AG10803 (cell line): ENCODE measurements around the gene TOGARAM2.

ENCODE experiments used
- DNase-seq: peaks from one replicate; pipeline ENCODE4 v3.0.0; 2010; ENCODE audit warnings: low read depth
- H3K4me3 ChIP-seq: 2 replicates; pipeline ENCODE4 v1.5.1; 2011; ENCODE audit warnings: mild to moderate bottlenecking, low read length, control low read depth
- TF ChIP-seq, protein P1 (sequence below): conservative IDR thresholded peaks from 2 replicates; pipeline ENCODE4 v1.5.1; 2011; ENCODE audit warnings: mild to moderate bottlenecking, low read length, control low read depth, inconsistent platforms

TOGARAM2 gene

DNA sequence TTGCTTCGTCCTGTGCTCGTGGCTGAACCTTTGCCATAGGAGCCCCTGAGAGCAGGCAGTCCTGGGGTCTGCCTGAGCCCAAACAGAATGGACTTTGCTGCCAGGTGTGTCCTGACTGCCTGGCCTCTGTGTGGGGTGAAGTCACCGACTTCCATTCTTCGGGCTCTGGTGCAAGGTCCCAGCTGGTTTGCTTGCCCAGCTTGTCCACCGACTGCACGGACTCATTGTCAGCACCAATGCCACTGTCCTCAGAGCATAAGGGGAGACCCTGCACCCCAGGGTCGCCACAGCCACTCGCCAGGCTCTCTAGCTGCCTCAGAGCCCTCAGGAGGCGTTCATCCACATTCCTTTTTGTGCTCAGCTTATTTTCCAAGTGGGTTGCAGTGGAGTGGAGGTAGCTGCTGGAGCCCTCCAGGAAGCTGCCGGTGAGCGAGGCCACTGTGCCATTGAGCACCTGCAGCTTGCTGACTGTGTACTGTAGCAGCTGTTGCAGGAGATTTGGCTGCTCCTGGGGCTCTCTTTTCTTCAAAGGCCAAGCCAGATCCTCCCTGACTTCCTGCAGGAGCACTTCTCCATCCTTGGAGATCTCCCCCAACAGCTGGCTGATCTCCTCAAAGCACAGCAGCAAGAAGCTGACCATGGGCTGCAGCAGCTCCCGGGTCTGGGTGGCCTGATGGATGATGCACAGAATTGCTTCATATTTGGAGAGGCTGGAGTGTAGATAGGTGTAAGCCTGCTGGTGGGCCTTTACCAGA lies 92.0 kb downstream of the TOGARAM2 start:
- no peak for DNase-seq
- H3K4me3 ChIP-seq = no peak overlapping the region
- TF ChIP-seq, protein P1, sequence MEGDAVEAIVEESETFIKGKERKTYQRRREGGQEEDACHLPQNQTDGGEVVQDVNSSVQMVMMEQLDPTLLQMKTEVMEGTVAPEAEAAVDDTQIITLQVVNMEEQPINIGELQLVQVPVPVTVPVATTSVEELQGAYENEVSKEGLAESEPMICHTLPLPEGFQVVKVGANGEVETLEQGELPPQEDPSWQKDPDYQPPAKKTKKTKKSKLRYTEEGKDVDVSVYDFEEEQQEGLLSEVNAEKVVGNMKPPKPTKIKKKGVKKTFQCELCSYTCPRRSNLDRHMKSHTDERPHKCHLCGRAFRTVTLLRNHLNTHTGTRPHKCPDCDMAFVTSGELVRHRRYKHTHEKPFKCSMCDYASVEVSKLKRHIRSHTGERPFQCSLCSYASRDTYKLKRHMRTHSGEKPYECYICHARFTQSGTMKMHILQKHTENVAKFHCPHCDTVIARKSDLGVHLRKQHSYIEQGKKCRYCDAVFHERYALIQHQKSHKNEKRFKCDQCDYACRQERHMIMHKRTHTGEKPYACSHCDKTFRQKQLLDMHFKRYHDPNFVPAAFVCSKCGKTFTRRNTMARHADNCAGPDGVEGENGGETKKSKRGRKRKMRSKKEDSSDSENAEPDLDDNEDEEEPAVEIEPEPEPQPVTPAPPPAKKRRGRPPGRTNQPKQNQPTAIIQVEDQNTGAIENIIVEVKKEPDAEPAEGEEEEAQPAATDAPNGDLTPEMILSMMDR = no peak

DNA sequence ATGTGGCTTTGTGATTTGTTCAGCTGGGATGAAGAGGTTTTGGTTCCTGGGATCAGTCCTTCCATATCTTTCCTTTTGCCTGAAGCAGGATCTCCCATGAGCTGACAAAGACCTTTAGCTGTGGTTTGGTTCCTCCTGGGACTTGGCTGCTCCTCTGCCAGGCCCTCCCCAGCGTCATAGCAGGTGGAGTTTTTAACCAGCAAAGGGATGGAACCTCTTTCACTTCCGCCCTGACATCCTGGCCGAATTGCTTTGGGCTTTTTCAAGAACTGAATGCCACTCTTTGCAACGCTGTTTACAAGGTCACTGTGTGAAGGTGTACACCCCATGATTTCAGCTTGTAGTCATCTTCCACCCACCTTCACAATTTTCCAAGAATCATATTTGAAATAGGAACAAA lies 92.8 kb downstream of the TOGARAM2 start:
- TF ChIP-seq, protein P1 = no peak
- no peak for DNase-seq

DNA sequence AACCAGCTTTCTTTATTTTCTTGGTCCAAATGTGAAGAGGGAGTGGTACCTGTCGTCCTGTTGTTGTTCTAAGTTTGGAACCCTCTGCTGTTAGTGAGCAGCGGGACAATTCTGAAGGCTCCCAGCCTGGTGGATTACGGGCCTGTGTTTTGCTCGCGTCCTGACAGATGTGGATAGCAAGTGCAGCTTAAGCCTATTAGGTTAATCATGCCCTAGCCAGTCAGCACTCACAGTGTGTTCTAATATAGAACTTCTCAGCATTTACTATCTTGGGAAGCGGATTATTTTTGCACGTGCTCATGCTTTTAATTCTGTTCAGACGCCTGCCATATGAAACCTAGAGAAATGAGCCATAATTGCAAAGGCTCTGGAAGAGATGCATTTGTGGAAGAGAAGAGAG lies 93.3 kb downstream of the TOGARAM2 start, which contains the start of gene PCARE:
Gene PCARE (minus strand): TSS at position 113 of the 400 bp plus-strand sequence. CDS start 262 bp downstream, outside the sequence.
- TF ChIP-seq, protein P1 = no peak
- no peak for DNase-seq
- H3K4me3 ChIP-seq = no peak within 1 kb of the TSS

More for the DNA sequence above, 92.8 kb downstream of the TOGARAM2 start:
- H3K4me3 ChIP-seq = no peak overlapping the region

DNA sequence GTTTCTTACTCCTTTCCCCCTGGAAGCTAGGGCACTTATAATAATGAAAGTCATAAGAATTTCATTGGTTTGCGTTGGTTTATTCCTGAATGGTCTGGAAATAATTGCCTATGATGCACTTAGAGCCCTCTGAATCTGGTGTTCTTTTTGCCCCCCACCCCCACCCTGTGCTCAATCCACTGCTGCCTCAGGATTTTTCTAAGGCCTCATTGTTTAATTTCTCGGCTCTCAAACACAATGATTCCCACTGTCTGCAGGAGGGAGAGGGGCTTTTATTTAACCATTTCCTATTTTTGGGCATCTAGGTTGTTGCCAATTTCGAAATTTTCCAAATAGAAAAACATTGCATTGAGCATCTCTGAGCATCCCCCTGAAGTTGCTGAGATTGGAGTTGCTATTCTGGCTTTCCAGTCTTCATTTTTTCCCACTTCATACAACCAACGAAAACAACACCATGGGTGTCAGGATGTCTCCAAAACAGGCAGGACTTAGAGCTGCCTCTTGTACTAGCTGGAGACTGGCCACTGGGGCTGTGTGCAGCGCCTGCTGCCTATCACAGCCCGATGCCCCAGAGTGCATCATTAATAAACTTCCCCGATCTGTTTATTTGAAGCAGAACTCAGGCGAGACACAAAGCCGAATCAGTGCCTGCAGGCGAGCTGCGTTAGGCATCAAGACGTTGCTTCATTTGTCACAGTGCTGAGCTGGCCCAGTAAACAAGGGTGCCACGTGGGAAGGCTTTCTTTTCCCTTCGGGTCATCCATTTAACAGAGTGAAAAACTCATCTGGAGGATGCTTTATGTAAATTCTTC lies 95.0 kb downstream of the TOGARAM2 start:
- TF ChIP-seq, protein P1 = no peak
- H3K4me3 ChIP-seq = no peak overlapping the region
- DNase-seq = no peak

DNA sequence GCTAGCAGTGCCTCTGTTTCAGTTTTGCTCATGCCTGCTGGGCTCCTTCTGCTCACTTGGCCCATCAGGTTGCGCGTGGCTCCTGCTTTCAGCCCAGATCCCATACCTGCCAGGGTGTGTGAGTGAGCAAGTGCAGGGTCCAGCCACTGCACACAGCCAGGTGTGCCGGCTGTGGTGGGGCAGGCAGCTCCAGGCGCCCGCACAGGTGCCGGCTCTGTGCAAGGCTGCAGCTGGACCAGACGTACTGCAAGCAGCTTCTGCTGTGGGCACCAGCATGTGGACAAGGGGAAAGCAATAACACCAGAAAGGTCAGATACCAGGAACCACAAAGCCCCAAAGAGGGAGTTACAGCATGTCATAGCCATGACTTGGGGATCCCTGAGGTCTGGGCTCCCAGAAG lies 98.8 kb downstream of the TOGARAM2 start:
- H3K4me3 ChIP-seq = no peak overlapping the region

DNA sequence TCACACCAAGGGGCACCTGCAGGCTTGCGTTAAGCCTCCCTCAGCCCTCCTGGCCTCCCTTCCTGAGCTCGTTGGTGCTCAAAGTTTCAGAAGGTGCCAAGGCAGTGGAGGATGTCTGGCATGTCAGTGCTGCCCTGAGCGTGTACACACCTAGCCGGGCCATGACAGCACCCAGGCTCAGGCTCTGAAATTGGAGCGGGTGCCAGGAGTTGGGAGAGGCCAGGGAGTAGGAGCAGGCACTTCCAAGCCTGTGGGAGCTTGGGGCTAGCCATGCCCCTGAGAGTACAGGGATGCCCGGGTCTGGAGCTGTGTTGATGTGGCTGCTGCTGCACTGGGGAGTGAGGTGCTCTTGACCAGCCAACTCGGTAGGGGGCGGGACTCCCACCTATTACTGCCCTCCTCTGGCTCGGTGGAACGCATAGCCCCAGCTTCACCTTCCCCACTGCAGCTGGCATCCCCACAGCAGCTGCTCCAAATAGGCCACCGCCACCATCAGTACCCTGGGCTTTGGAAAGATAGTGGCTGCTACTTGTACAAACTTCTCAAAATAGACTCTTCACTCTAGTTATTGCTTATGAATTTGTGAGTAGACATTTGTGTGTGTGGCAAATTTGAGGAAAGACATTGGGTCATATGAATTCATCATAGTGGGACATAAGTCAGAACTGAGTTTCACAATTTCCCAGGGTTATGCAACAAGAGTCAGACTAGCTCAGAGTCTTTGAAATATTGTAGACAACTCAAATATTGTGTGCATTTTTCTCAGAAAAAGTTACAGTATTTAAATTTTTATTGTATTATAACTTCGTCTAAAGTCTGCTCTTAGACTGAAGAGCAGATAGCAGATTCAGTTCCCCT lies 100.0 kb downstream of the TOGARAM2 start:
- no peak overlapping the region for H3K4me3 ChIP-seq
- peak; percentile 19 for DNase-seq
- TF ChIP-seq, protein P1 = no peak

More for the DNA sequence above, 98.8 kb downstream of the TOGARAM2 start:
- TF ChIP-seq, protein P1 = no peak
- DNase-seq = no peak
